Activated T-cell treated with anti-CD3 and anti-CD28 coated beads, Interleukin-2, amount 50 U/mL, for 72 hours (primary cell): ENCODE data around the gene PCDHA8. TPM values are rescaled to one million over a fixed set of nuclear protein-coding genes. Genes with fewer than 3 reads are reported as not detected.
"Not testable (repeated sequence)": the region's sequence is repeated elsewhere in the genome, so short reads cannot be mapped to it uniquely, and the experiment has no call there.

Experiments used
- ATAC-seq, 2 donors: fragments of 150-1000 bp; cut with Tn5 transposase; replicated peaks in 1 of 2; 2 replicates each; pipeline ENCODE4 v1.10.0; 2021; ENCODE audit warnings: moderate library complexity in 2 of 2, mild to moderate bottlenecking in 1 of 2
- DNase-seq, 2 donors: peaks; one replicate each; pipeline ENCODE4 v3.0.0; 2021 to 2022; ENCODE audit warnings: mixed read lengths in 1 of 2
- H3K27ac Mint-ChIP-seq: one replicate; pipeline ENCODE4 v1.8.0; 2022; ENCODE audit warnings: mild to moderate bottlenecking, moderate library complexity, mixed read lengths
- H3K27me3 Mint-ChIP-seq: one replicate; pipeline ENCODE4 v1.8.0; 2022; ENCODE audit warnings: low read depth, mixed read lengths
- H3K36me3 Mint-ChIP-seq, 2 donors: one replicate each; pipeline ENCODE4 v1.8.0; 2022; ENCODE audit warnings: mixed read lengths in 2 of 2, mild to moderate bottlenecking in 1 of 2; ENCODE audit not compliant: insufficient read depth in 2 of 2
- H3K4me1 Mint-ChIP-seq: one replicate; pipeline ENCODE4 v1.8.0; 2022; ENCODE audit warnings: low read depth, mixed read lengths
- H3K4me3 Mint-ChIP-seq, 2 donors: one replicate each; pipeline ENCODE4 v1.8.0; 2022; ENCODE audit warnings: mild to moderate bottlenecking in 2 of 2, mixed read lengths in 2 of 2, moderate library complexity in 2 of 2
- H3K9me3 Mint-ChIP-seq, 2 donors: one replicate each; pipeline ENCODE4 v1.8.0; 2022; ENCODE audit warnings: mixed read lengths in 2 of 2
- total RNA-seq, 2 donors: library from RNA; stranded (reverse); gene quantifications; one replicate each; pipeline ENCODE4 v1.2.3, GENCODE V29; 2022

PCDHA8 gene
- total RNA-seq, 2 donors from 2014 or later = not detected

- no peaks in the 10 kb centered on the region for H3K4me1 Mint-ChIP-seq
- H3K9me3 Mint-ChIP-seq = peaks cover 8 to 13% of the 10 kb centered on the region in 2 donors
- no peak overlapping the region for H3K4me3 Mint-ChIP-seq
- no peaks in the 10 kb centered on the region for H3K27me3 Mint-ChIP-seq
- no peak overlapping the region for H3K27ac Mint-ChIP-seq
- DNase-seq (no peak), ATAC-seq (no peak)
- H3K36me3 Mint-ChIP-seq = peaks cover 9 to 11% of the 10 kb centered on the region in 2 donors
These were observed 32.1 kb upstream of the PCDHA8 start for GRCh38 chr5:140808889-140809291.

GRCh38 chr5:140821375-140822280 is 19.4 kb upstream of the PCDHA8 start, which contains the start of gene PCDHA5:
TSS of gene PCDHA5 (plus strand) at chr5:140821613.
- ATAC-seq (no peak), DNase-seq (peak; percentile 8 to 20)
- Mint-ChIP-seq H3K9me3 (peaks cover 0 to 3% of the 10 kb centered on the region in 2 donors), H3K36me3 (peaks cover 3 to 5% of the 10 kb centered on the region in 2 donors), H3K27me3 (peaks cover 9% of the 10 kb centered on the region), H3K27ac (no peak within 1 kb of the TSS), H3K4me3 (no peak within 1 kb of the TSS), H3K4me1 (no peaks in the 10 kb centered on the region)

GRCh38 chr5:140822281-140822629 is 18.7 kb upstream of the PCDHA8 start:
- H3K36me3 Mint-ChIP-seq = peaks cover 3 to 5% of the 10 kb centered on the region in 2 donors
- no peak for ATAC-seq
- peaks cover 16% of the 10 kb centered on the region for H3K27me3 Mint-ChIP-seq
- peaks cover 0 to 7% of the 10 kb centered on the region in 2 donors for H3K9me3 Mint-ChIP-seq
- no peak for DNase-seq
- H3K4me1 Mint-ChIP-seq = no peaks in the 10 kb centered on the region
- H3K27ac Mint-ChIP-seq = no peak overlapping the region
- H3K4me3 Mint-ChIP-seq = no peak overlapping the region

- not testable (repeated sequence) for H3K4me3 Mint-ChIP-seq
These were observed 18.0 kb upstream of the PCDHA8 start for GRCh38 chr5:140822969-140823368.

GRCh38 chr5:140823475-140823874 is 17.5 kb upstream of the PCDHA8 start:
- ATAC-seq (no peak), DNase-seq (no peak)
- H3K9me3 Mint-ChIP-seq = peaks cover 1 to 7% of the 10 kb centered on the region in 2 donors
- H3K36me3 Mint-ChIP-seq = peaks cover 3 to 9% of the 10 kb centered on the region in 2 donors
- H3K4me1 Mint-ChIP-seq = no peaks in the 10 kb centered on the region
- H3K27ac Mint-ChIP-seq = no peak overlapping the region
- peaks cover 20% of the 10 kb centered on the region for H3K27me3 Mint-ChIP-seq
- no peak overlapping the region for H3K4me3 Mint-ChIP-seq

More at GRCh38 chr5:140822969-140823368, 18.0 kb upstream of the PCDHA8 start:
- not testable (repeated sequence) for H3K36me3 Mint-ChIP-seq, H3K9me3 Mint-ChIP-seq, H3K4me1 Mint-ChIP-seq, H3K27ac Mint-ChIP-seq, ATAC-seq, DNase-seq
- peaks cover 17% of the 10 kb centered on the region for H3K27me3 Mint-ChIP-seq

GRCh38 chr5:140827704-140828361 is 13.2 kb upstream of the PCDHA8 start, which contains the start of gene PCDHA6:
TSS of gene PCDHA6 (plus strand) at chr5:140827960. CDS start at chr5:140828092, 132 bp downstream.
- H3K9me3 Mint-ChIP-seq = peaks cover 7% of the 10 kb centered on the region in 2 donors
- no peaks in the 10 kb centered on the region for H3K4me1 Mint-ChIP-seq
- no peak for ATAC-seq
- H3K36me3 Mint-ChIP-seq = peaks cover 0 to 14% of the 10 kb centered on the region in 2 donors
- no peak for DNase-seq
- peaks cover 26% of the 10 kb centered on the region for H3K27me3 Mint-ChIP-seq
- H3K27ac Mint-ChIP-seq = no peak within 1 kb of the TSS
- no peak within 1 kb of the TSS for H3K4me3 Mint-ChIP-seq

- H3K9me3 Mint-ChIP-seq = peaks cover 7 to 9% of the 10 kb centered on the region in 2 donors
- ATAC-seq (no peak), DNase-seq (no peak)
- H3K27me3 Mint-ChIP-seq = peaks cover 29% of the 10 kb centered on the region
- H3K36me3 Mint-ChIP-seq = peaks cover 0 to 14% of the 10 kb centered on the region in 2 donors
- H3K4me3 Mint-ChIP-seq = no peak overlapping the region
- no peak overlapping the region for H3K27ac Mint-ChIP-seq
- no peaks in the 10 kb centered on the region for H3K4me1 Mint-ChIP-seq
These were observed 12.6 kb upstream of the PCDHA8 start for GRCh38 chr5:140828362-140828737.

- not testable (repeated sequence) for H3K4me1 Mint-ChIP-seq, H3K9me3 Mint-ChIP-seq, ATAC-seq, DNase-seq, H3K27ac Mint-ChIP-seq, H3K4me3 Mint-ChIP-seq
- H3K27me3 Mint-ChIP-seq = peaks cover 29% of the 10 kb centered on the region
- H3K36me3 Mint-ChIP-seq = peaks cover 0 to 13% of the 10 kb centered on the region in 2 donors
These were observed 11.2 kb upstream of the PCDHA8 start for GRCh38 chr5:140829511-140830501.

GRCh38 chr5:140833993-140834392 is 7.0 kb upstream of the PCDHA8 start, which contains the start of gene PCDHA7:
TSS of gene PCDHA7 (plus strand) at chr5:140834269. CDS start at chr5:140834384, 115 bp downstream.
- ATAC-seq = no peak
- H3K27me3 Mint-ChIP-seq = peaks cover 9% of the 10 kb centered on the region
- DNase-seq = no peak
- no peaks in the 10 kb centered on the region for H3K4me1 Mint-ChIP-seq
- peaks cover 4 to 8% of the 10 kb centered on the region in 2 donors for H3K9me3 Mint-ChIP-seq
- H3K4me3 Mint-ChIP-seq = no peak within 1 kb of the TSS
- no peak within 1 kb of the TSS for H3K27ac Mint-ChIP-seq
- peaks cover 0 to 8% of the 10 kb centered on the region in 2 donors for H3K36me3 Mint-ChIP-seq

- ATAC-seq, DNase-seq, H3K36me3 Mint-ChIP-seq, H3K27ac Mint-ChIP-seq, H3K4me1 Mint-ChIP-seq, H3K4me3 Mint-ChIP-seq, H3K9me3 Mint-ChIP-seq: not testable (repeated sequence)
- peaks cover 11% of the 10 kb centered on the region for H3K27me3 Mint-ChIP-seq
These were observed 6.5 kb upstream of the PCDHA8 start for GRCh38 chr5:140834439-140835008.

GRCh38 chr5:140835622-140836510 is 5.1 kb upstream of the PCDHA8 start:
- no peak for ATAC-seq
- no peaks in the 10 kb centered on the region for H3K4me1 Mint-ChIP-seq
- H3K27me3 Mint-ChIP-seq = peaks cover 20% of the 10 kb centered on the region
- DNase-seq = no peak
- H3K4me3 Mint-ChIP-seq = no peak overlapping the region
- no peak overlapping the region for H3K27ac Mint-ChIP-seq
- H3K36me3 Mint-ChIP-seq = peaks cover 3 to 11% of the 10 kb centered on the region in 2 donors
- H3K9me3 Mint-ChIP-seq = peaks cover 8 to 11% of the 10 kb centered on the region in 2 donors
